GM13977 (cell line): Measurements from ENCODE around the gene MYO5B.

Experiments used
- DNase-seq: peaks from one replicate; pipeline ENCODE4 v3.0.0; 2012; ENCODE audit warnings: low spot score
- CTCF ChIP-seq: IDR thresholded peaks from 2 replicates; pipeline ENCODE4 v1.5.1; 2012; ENCODE audit warnings: mild to moderate bottlenecking, control low read depth; ENCODE audit not compliant: insufficient read depth; ENCODE audit errors: extremely low read depth, missing control alignments
- in situ Hi-C: fragments of 300-500 bp; cut with MboI; formaldehyde crosslinking; loops from one replicate; pipeline ENCODE4 v1.12.0; 2022; ENCODE audit warnings: low sequenced_read_pairs, low pct_unique_long_range_greater_than_20kb, mixed read lengths, inconsistent platforms; ENCODE audit not compliant: unreplicated experiment

MYO5B gene

GRCh38 chr18:49861659-49862058, 333.3 kb downstream of the MYO5B start:
- in situ Hi-C loops: no loop called here
- peak; percentile 43 for TF ChIP-seq CTCF

GRCh38 chr18:49859725-49860124, 335.2 kb downstream of the MYO5B start:
- TF ChIP-seq CTCF: no peak

More at GRCh38 chr18:49861659-49862058, 333.3 kb downstream of the MYO5B start:
- DNase-seq: peak; percentile 33

GRCh38 chr18:49859021-49859359, 336.0 kb downstream of the MYO5B start:
- no peak for TF ChIP-seq CTCF
- in situ Hi-C loops: loop anchor here (10.0 kb wide), 1 partner anchor 354 kb away; no protein-coding TSS in a partner anchor
- no peak for DNase-seq

More at GRCh38 chr18:49859725-49860124, 335.2 kb downstream of the MYO5B start:
- DNase-seq: no peak
- in situ Hi-C loops: loop anchor here (10.0 kb wide), 1 partner anchor 355 kb away; no protein-coding TSS in a partner anchor

DNA sequence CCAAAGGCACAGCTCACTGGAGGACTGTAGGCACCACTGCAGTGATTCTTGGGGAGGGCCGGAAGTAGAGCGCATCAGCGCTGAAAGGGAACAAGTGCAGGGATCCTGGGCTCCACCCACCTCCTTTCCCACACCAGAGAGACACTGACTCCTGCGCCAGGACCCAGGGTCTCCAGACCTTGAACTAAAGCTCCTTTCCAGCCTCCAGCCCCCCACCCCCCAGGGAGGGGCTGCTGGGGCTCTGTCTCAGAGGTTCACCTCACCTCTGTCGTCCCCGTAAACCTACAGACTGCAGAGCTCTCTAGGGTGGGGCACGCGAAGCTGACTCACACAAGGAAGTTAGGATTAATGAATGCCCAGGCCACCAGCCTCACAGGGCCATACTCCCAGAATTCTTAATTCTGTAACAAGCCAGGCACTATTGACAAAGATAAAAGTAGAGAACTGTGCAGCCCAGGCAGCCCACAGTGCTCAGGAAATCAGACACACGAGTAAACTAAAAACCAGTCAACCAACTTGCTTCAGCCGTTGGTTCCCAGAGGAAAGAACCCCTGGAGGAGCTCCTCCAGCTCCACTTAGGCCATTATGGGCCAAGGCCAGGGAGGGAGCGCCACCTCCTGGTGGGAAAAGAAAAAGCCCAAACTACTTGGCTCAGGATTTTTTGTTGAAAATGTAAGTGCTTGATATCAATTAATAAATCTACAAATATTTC, 336.5 kb downstream of the MYO5B start:
- DNase-seq: peak; percentile 70
- TF ChIP-seq CTCF: peak; percentile 80
- in situ Hi-C loops: loop anchor here (10.0 kb wide), 1 partner anchor 354 kb away; no protein-coding TSS in a partner anchor

GRCh38 chr18:49857708-49858107, 337.2 kb downstream of the MYO5B start:
- TF ChIP-seq CTCF: no peak
- no peak for DNase-seq
- in situ Hi-C loops: loop anchor here (10.0 kb wide), 1 partner anchor 353 kb away; no protein-coding TSS in a partner anchor

GRCh38 chr18:49856496-49856895, 338.5 kb downstream of the MYO5B start:
- TF ChIP-seq CTCF: no peak
- DNase-seq: no peak
- in situ Hi-C loops: loop anchor here (10.0 kb wide), 1 partner anchor 352 kb away; no protein-coding TSS in a partner anchor
